Transverse colon (tissue), 4 donors: ENCODE results near the gene SAMD8. TPM values are rescaled to one million over a fixed set of nuclear protein-coding genes. Genes with fewer than 3 reads are reported as not detected.
A peak's percentile ranks its signal among the peaks of the same experiment; 100 is the strongest.

ENCODE experiments used
- DNase-seq: peaks from one replicate; pipeline ENCODE4 v3.0.0-alpha.2; 2019
- H3K27ac ChIP-seq, 4 donors: fragments of 200-600 bp; sonication (generic); 2 replicates each; pipeline ENCODE4 v1.5.1; 2016 to 2018; ENCODE audit warnings: inconsistent platforms in 4 of 4
- H3K27me3 ChIP-seq: fragments of 200-600 bp; sonication (generic); 2 replicates; pipeline ENCODE4 v1.5.1; 2017; ENCODE audit warnings: inconsistent platforms
- H3K36me3 ChIP-seq, 4 donors: fragments of 200-600 bp; sonication (generic); 2 replicates each; pipeline ENCODE4 v1.5.1; 2017 to 2019; ENCODE audit warnings: inconsistent platforms in 4 of 4
- H3K4me1 ChIP-seq, 4 donors: fragments of 200-600 bp; sonication (generic); 2 replicates each; pipeline ENCODE4 v1.5.1; 2017 to 2020; ENCODE audit warnings: inconsistent platforms in 4 of 4
- H3K4me3 ChIP-seq, 4 donors: fragments of 200-600 bp; sonication (generic); 1 replicate in 1 of 4; 2 replicates in 3 of 4; pipeline versions ENCODE4 v1.5.1 to v1.6.1; 2017 to 2019; ENCODE audit warnings: inconsistent platforms in 4 of 4
- H3K9me3 ChIP-seq, 2 donors: fragments of 200-600 bp; sonication (generic); 2 replicates each; pipeline ENCODE4 v1.5.1; 2017 to 2019; ENCODE audit warnings: inconsistent platforms in 2 of 2
- EP300 ChIP-seq: sonication (generic); formaldehyde crosslinking; IDR thresholded peaks from one replicate; pipeline ENCODE4 v1.6.1; 2017; ENCODE audit warnings: antibody characterized with exemption, low read depth
- POLR2A ChIP-seq: fragments of 450-650 bp; IDR thresholded peaks from one replicate; pipeline ENCODE4 v1.6.1; 2016; ENCODE audit warnings: antibody characterized with exemption, mild to moderate bottlenecking, moderate library complexity
- POLR2AphosphoS5 ChIP-seq, 3 donors: sonication (generic); formaldehyde crosslinking; IDR thresholded peaks; one replicate each; pipeline ENCODE4 v1.6.1; 2016; ENCODE audit warnings: antibody characterized with exemption in 3 of 3
- WGBS, 2 donors: methylation state at CpG; one replicate each; pipeline ENCODE4 v1.1.5; 2018; ENCODE audit warnings: low coverage in 1 of 2; 5-methylcytosine and 5-hydroxymethylcytosine counted together
- in situ Hi-C, 4 donors: fragments of 200-750 bp; cut with MboI; loops; one replicate each; pipeline versions ENCODE4 v1.15.0 to v1.15.1; 2017; ENCODE audit warnings: low sequenced_read_pairs in 3 of 4, low pct_ligation_motif_present in 1 of 4, low pct_unique_long_range_greater_than_20kb in 1 of 4
- intact Hi-C: fragments of 100-400 bp; cut with DNase I; formaldehyde crosslinking; loops from one replicate; pipeline ENCODE4 v1.15.1; 2023; ENCODE audit warnings: low total_unique reads
- total RNA-seq, 4 donors: library from RNA; depleted of rRNA; stranded (reverse); fragments of >200 nt; gene quantifications; one replicate each; pipeline ENCODE4 v1.1.0, GENCODE V29; 2016
- TF ChIP-seq, protein P1 (sequence below), 5 experiments: fragments of 200-600 bp in 3 of 5; fragments of 450-650 bp in 2 of 5; sonication (generic) in 3 of 5; IDR thresholded peaks; 1 replicate in 2 of 5; 2 replicates in 3 of 5; pipeline ENCODE4 v1.5.1; 2016 to 2017; ENCODE audit warnings: antibody characterized with exemption in 5 of 5, inconsistent platforms in 3 of 5, mild to moderate bottlenecking in 2 of 5, moderate library complexity in 1 of 5

SAMD8 gene
- total RNA-seq, 4 donors from 2014 or later = 4.6 to 26.6 (median 17.7) TPM

DNA sequence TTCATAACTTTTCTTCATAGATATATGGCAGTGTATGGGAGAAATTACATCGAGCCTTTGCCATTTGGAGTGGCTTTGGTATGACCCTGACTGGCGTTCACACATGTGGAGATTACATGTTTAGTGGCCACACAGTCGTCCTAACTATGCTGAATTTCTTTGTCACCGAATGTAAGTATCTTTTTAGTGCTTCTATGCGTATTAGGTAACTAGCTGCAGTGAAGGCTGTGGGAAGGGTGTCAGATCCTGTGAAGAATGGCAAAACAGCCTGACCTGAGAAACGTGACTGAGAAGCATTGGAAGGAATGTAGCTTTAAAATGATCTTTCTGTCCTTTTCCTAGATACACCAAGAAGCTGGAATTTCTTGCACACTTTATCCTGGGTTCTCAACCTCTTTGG lies 64.6 kb downstream of the SAMD8 start:
- Histone ChIP-seq H3K4me3 (no peak overlapping the region), H3K9me3 (no peaks in the 10 kb centered on the region), H3K36me3 (peaks cover 0 to 12% (median 0%) of the 10 kb centered on the region in 4 donors), H3K27ac (no peak overlapping the region), H3K27me3 (no peaks in the 10 kb centered on the region), H3K4me1 (peaks cover 0 to 12% (median 6%) of the 10 kb centered on the region in 4 donors)
- TF ChIP-seq POLR2A = no peak
- no peak for TF ChIP-seq POLR2AphosphoS5 (IDR thresholded peaks at IDR 0.05)
- TF ChIP-seq, protein P1, sequence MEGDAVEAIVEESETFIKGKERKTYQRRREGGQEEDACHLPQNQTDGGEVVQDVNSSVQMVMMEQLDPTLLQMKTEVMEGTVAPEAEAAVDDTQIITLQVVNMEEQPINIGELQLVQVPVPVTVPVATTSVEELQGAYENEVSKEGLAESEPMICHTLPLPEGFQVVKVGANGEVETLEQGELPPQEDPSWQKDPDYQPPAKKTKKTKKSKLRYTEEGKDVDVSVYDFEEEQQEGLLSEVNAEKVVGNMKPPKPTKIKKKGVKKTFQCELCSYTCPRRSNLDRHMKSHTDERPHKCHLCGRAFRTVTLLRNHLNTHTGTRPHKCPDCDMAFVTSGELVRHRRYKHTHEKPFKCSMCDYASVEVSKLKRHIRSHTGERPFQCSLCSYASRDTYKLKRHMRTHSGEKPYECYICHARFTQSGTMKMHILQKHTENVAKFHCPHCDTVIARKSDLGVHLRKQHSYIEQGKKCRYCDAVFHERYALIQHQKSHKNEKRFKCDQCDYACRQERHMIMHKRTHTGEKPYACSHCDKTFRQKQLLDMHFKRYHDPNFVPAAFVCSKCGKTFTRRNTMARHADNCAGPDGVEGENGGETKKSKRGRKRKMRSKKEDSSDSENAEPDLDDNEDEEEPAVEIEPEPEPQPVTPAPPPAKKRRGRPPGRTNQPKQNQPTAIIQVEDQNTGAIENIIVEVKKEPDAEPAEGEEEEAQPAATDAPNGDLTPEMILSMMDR (IDR thresholded peaks at IDR 0.05) = no peak
- no peak for TF ChIP-seq EP300
- 94% methylated on average over 6 of the region's 6 CpGs for WGBS, 2 donors
- no peak for DNase-seq
- intact Hi-C loops = no loop called here
- in situ Hi-C loops = no loop called here

DNA sequence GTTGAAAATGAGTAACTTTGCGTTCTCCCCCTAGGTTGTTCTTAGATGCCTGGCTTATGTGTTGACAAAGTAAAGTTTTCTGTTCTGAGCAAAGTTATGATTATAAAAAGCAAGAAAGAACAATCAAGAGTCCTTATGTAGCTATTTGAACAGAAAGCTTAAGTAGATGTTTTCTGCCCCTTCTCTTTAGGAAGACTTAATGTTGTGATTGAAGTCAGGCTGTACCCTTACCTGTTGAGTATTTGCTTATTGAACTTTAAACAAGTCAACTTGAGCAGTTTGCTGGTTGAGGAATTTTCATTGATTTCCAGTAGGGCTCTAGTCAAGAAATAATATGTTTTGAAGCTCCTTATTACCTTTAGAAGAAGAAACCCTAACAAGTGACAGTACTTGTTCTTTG lies 65.3 kb downstream of the SAMD8 start:
- TF ChIP-seq POLR2AphosphoS5 (IDR thresholded peaks at IDR 0.05) (no peak), POLR2A (no peak), EP300 (no peak)
- TF ChIP-seq, protein P1 (IDR thresholded peaks at IDR 0.05) = no peak
- H3K4me3 ChIP-seq = no peak overlapping the region
- H3K4me1 ChIP-seq = peaks cover 0 to 17% (median 10%) of the 10 kb centered on the region in 4 donors
- peaks cover 0 to 12% (median 0%) of the 10 kb centered on the region in 4 donors for H3K36me3 ChIP-seq
- DNase-seq = no peak
- no peak overlapping the region for H3K27ac ChIP-seq
- H3K9me3 ChIP-seq = no peaks in the 10 kb centered on the region
- WGBS, 2 donors = 100% methylated on average over 1 of the region's 1 CpG
- in situ Hi-C loops (no loop called here), intact Hi-C loops (no loop called here)
- H3K27me3 ChIP-seq = no peaks in the 10 kb centered on the region

DNA sequence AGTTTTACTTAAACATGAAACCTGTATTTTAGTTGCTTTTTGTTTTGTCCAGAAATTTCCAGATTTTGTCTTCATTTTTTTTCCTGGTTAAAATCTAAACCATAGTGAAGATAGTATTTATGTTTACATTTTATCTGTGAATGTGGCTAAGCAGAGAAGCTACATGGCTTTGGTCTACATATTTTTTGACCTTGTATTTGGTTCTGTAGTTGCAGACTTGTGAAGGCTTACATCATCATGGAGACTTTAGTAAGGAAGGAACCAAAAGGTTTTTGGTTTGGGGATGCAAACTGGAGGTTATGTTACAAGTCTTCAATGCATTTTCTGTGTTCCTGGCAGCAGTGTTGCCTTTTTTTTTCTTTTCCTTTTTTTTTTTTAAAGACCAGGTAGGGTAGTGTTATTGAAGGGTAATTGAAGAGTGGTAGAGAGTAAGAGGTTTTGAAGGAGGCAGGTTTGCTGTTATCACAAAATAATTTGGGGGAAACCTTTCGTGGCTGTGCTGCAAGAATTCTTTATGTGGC lies 68.3 kb downstream of the SAMD8 start:
- H3K4me1 ChIP-seq = peaks cover 0 to 17% (median 10%) of the 10 kb centered on the region in 4 donors
- H3K4me3 ChIP-seq = no peak overlapping the region
- no peak overlapping the region for H3K27ac ChIP-seq
- H3K27me3 ChIP-seq = no peaks in the 10 kb centered on the region
- intact Hi-C loops (no loop called here), in situ Hi-C loops (no loop called here)
- no peak for DNase-seq
- H3K9me3 ChIP-seq = no peaks in the 10 kb centered on the region
- WGBS, 2 donors = 100% methylated on average over 1 of the region's 1 CpG
- no peak for TF ChIP-seq POLR2AphosphoS5 (IDR thresholded peaks at IDR 0.05)
- no peak for TF ChIP-seq EP300
- no peak for TF ChIP-seq POLR2A
- TF ChIP-seq, protein P1 (IDR thresholded peaks at IDR 0.05) = no peak
- peaks cover 0 to 12% (median 2%) of the 10 kb centered on the region in 4 donors for H3K36me3 ChIP-seq

DNA sequence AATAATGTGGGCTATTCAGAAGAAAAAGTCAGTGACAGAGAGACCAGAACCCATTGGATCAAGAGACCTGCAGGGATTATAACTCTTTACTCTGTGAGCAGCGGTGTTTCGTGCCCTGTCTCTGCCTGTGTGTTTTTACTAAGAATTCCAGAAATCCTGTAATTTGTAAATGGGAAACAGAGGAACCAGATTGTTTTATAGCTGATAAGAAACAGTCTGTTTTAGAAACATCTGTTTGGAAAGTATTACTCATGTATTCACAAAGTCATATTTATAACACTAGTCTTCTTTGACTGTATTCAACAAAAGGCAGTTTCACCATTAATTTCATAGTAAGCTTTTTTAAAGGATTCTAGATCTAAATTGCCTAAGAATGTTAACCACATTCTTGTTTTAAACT lies 69.1 kb downstream of the SAMD8 start:
- H3K9me3 ChIP-seq = no peaks in the 10 kb centered on the region
- in situ Hi-C loops (no loop called here), intact Hi-C loops (no loop called here)
- TF ChIP-seq EP300 (no peak), POLR2AphosphoS5 (IDR thresholded peaks at IDR 0.05) (no peak), POLR2A (no peak)
- TF ChIP-seq, protein P1 (IDR thresholded peaks at IDR 0.05) = no peak
- H3K27me3 ChIP-seq = no peaks in the 10 kb centered on the region
- no peak for DNase-seq
- H3K4me1 ChIP-seq = peaks cover 0 to 22% (median 11%) of the 10 kb centered on the region in 4 donors
- H3K4me3 ChIP-seq = no peak overlapping the region
- H3K27ac ChIP-seq = peak overlapping the region in 2 of 4 donors; percentile 20 to 22
- H3K36me3 ChIP-seq = peaks cover 0 to 12% (median 2%) of the 10 kb centered on the region in 4 donors
- WGBS, 2 donors = 73% methylated on average over 2 of the region's 2 CpGs; no CpG with 5 or more reads in 1 of the 2 donors
